IPS DF 6.9 (cell line): ENCODE measurements around the gene SGCA.

Experiments used
- DNase-seq: peaks from one replicate; pipeline ENCODE4 v3.0.0-alpha.2; 2013; ENCODE audit warnings: low read depth, low spot score
- H3K27ac ChIP-seq: one replicate; pipeline ENCODE4 v1.5.1; 2013; ENCODE audit warnings: low read length, control low read depth
- H3K27me3 ChIP-seq: 2 replicates; pipeline ENCODE4 v1.6.1; 2013; ENCODE audit warnings: mild to moderate bottlenecking, low read length; ENCODE audit not compliant: control insufficient read depth, insufficient read depth
- H3K36me3 ChIP-seq: 2 replicates; pipeline ENCODE4 v1.6.1; 2013; ENCODE audit warnings: low read length; ENCODE audit not compliant: control insufficient read depth, insufficient read depth
- H3K4me1 ChIP-seq: 2 replicates; pipeline ENCODE4 v1.6.1; 2013; ENCODE audit warnings: low read length; ENCODE audit not compliant: control insufficient read depth, insufficient read depth
- H3K4me3 ChIP-seq: 2 replicates; pipeline ENCODE4 v1.5.1; 2013; ENCODE audit warnings: mild to moderate bottlenecking, low read length
- H3K9me3 ChIP-seq: 2 replicates; pipeline ENCODE4 v1.6.1; 2013; ENCODE audit warnings: low read length, inconsistent platforms; ENCODE audit not compliant: control insufficient read depth, insufficient read depth
- WGBS: extraction: QIAGEN DNeasy Blood & Tissue Kit; methylation state at CpG from one replicate; pipeline ENCODE4 v1.1.7; 2013; ENCODE audit warnings: mixed read lengths, missing lambda C conversion rate; ENCODE audit not compliant: insufficient read length, insufficient coverage; 5-methylcytosine and 5-hydroxymethylcytosine counted together

Gene SGCA

GRCh38 chr17:50135316-50136095 is 30.3 kb upstream of the SGCA start:
- no peaks in the 10 kb centered on the region for H3K9me3 ChIP-seq
- WGBS: no CpG with 5 or more reads among the region's 16 CpGs
- peaks cover 13% of the 10 kb centered on the region; the same call in 1 of the 2 replicates for H3K36me3 ChIP-seq
- H3K4me1 ChIP-seq: peaks cover 10% of the 10 kb centered on the region; the same call in 1 of the 2 replicates
- H3K27ac ChIP-seq: no peak overlapping the region
- no peak overlapping the region for H3K4me3 ChIP-seq
- no peak for DNase-seq
- no peaks in the 10 kb centered on the region for H3K27me3 ChIP-seq

GRCh38 chr17:50136096-50136687 is 29.6 kb upstream of the SGCA start:
- Histone ChIP-seq H3K36me3 (peaks cover 13% of the 10 kb centered on the region; the same call in 1 of the 2 replicates), H3K9me3 (no peaks in the 10 kb centered on the region), H3K27me3 (no peaks in the 10 kb centered on the region), H3K4me1 (peaks cover 8% of the 10 kb centered on the region; the same call in 1 of the 2 replicates), H3K27ac (no peak overlapping the region), H3K4me3 (no peak overlapping the region)
- no peak for DNase-seq
- no CpG with 5 or more reads among the region's 11 CpGs for WGBS

GRCh38 chr17:50137042-50137441 is 28.8 kb upstream of the SGCA start:
- DNase-seq: no peak
- no peak overlapping the region for H3K4me3 ChIP-seq
- peaks cover 13% of the 10 kb centered on the region; the same call in 1 of the 2 replicates for H3K36me3 ChIP-seq
- no peak overlapping the region for H3K27ac ChIP-seq
- no peaks in the 10 kb centered on the region for H3K9me3 ChIP-seq
- no CpG with 5 or more reads among the region's 4 CpGs for WGBS
- no peaks in the 10 kb centered on the region for H3K27me3 ChIP-seq
- peaks cover 8% of the 10 kb centered on the region; the same call in 1 of the 2 replicates for H3K4me1 ChIP-seq

- Histone ChIP-seq H3K4me3 (no peak overlapping the region), H3K27me3 (no peaks in the 10 kb centered on the region), H3K36me3 (peaks cover 13% of the 10 kb centered on the region; the same call in 1 of the 2 replicates), H3K27ac (no peak overlapping the region), H3K9me3 (no peaks in the 10 kb centered on the region), H3K4me1 (peaks cover 2% of the 10 kb centered on the region; the same call in 1 of the 2 replicates)
- WGBS: no CpG with 5 or more reads among the region's 15 CpGs
- DNase-seq: no peak
Observed at GRCh38 chr17:50139185-50139783, 26.5 kb upstream of the SGCA start.

GRCh38 chr17:50139950-50140885 is 25.6 kb upstream of the SGCA start:
- Histone ChIP-seq H3K27ac (no peak overlapping the region), H3K4me3 (no peak overlapping the region), H3K36me3 (peaks cover 16% of the 10 kb centered on the region; the same call in 1 of the 2 replicates), H3K4me1 (no peaks in the 10 kb centered on the region), H3K9me3 (no peaks in the 10 kb centered on the region), H3K27me3 (no peaks in the 10 kb centered on the region)
- no CpG with 5 or more reads among the region's 19 CpGs for WGBS
- DNase-seq: no peak

GRCh38 chr17:50141026-50141744 is 24.6 kb upstream of the SGCA start:
- peaks cover 12% of the 10 kb centered on the region; the same call in 1 of the 2 replicates for H3K36me3 ChIP-seq
- no CpG with 5 or more reads among the region's 16 CpGs for WGBS
- no peak overlapping the region for H3K4me3 ChIP-seq
- H3K4me1 ChIP-seq: no peaks in the 10 kb centered on the region
- no peak overlapping the region for H3K27ac ChIP-seq
- H3K9me3 ChIP-seq: no peaks in the 10 kb centered on the region
- DNase-seq: no peak
- no peaks in the 10 kb centered on the region for H3K27me3 ChIP-seq

- no peak overlapping the region for H3K4me3 ChIP-seq
- WGBS: no CpG with 5 or more reads among the region's 8 CpGs
- no peaks in the 10 kb centered on the region for H3K9me3 ChIP-seq
- H3K27ac ChIP-seq: no peak overlapping the region
- H3K36me3 ChIP-seq: peaks cover 12% of the 10 kb centered on the region; the same call in 1 of the 2 replicates
- no peak for DNase-seq
- no peaks in the 10 kb centered on the region for H3K27me3 ChIP-seq
- no peaks in the 10 kb centered on the region for H3K4me1 ChIP-seq
Observed at GRCh38 chr17:50141745-50142110, 24.1 kb upstream of the SGCA start.

- Histone ChIP-seq H3K36me3 (peaks cover 9% of the 10 kb centered on the region; the same call in 1 of the 2 replicates), H3K27me3 (no peaks in the 10 kb centered on the region), H3K4me1 (peaks cover 3% of the 10 kb centered on the region), H3K27ac (no peak overlapping the region), H3K9me3 (no peaks in the 10 kb centered on the region), H3K4me3 (no peak overlapping the region)
- no peak for DNase-seq
- WGBS: no CpG with 5 or more reads among the region's 20 CpGs
Observed at GRCh38 chr17:50143461-50144176, 22.2 kb upstream of the SGCA start.

GRCh38 chr17:50144355-50144754 is 21.4 kb upstream of the SGCA start:
- DNase-seq: no peak
- H3K36me3 ChIP-seq: peaks cover 3% of the 10 kb centered on the region; the same call in 1 of the 2 replicates
- no peaks in the 10 kb centered on the region for H3K9me3 ChIP-seq
- WGBS: no CpG with 5 or more reads among the region's 6 CpGs
- no peak overlapping the region for H3K4me3 ChIP-seq
- H3K27ac ChIP-seq: no peak overlapping the region
- peaks cover 3% of the 10 kb centered on the region for H3K4me1 ChIP-seq
- no peaks in the 10 kb centered on the region; the same call in 1 of the 2 replicates for H3K27me3 ChIP-seq
